ENCODE results near the gene ELMOD3.
A peak's percentile ranks its signal among the peaks of the same experiment; 100 is the strongest.
"Not testable (repeated sequence)": the region's sequence is repeated elsewhere in the genome, so short reads cannot be mapped to it uniquely, and the experiment has no call there.

ELMOD3 gene

GRCh38 chr2:85324639-85325465 is 29.7 kb upstream of the ELMOD3 start:
- TF ChIP-seq, protein P1, sequence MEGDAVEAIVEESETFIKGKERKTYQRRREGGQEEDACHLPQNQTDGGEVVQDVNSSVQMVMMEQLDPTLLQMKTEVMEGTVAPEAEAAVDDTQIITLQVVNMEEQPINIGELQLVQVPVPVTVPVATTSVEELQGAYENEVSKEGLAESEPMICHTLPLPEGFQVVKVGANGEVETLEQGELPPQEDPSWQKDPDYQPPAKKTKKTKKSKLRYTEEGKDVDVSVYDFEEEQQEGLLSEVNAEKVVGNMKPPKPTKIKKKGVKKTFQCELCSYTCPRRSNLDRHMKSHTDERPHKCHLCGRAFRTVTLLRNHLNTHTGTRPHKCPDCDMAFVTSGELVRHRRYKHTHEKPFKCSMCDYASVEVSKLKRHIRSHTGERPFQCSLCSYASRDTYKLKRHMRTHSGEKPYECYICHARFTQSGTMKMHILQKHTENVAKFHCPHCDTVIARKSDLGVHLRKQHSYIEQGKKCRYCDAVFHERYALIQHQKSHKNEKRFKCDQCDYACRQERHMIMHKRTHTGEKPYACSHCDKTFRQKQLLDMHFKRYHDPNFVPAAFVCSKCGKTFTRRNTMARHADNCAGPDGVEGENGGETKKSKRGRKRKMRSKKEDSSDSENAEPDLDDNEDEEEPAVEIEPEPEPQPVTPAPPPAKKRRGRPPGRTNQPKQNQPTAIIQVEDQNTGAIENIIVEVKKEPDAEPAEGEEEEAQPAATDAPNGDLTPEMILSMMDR (conservative IDR thresholded peaks at IDR 0.05; ENCODE audit: low read depth, low read length): no peak
- DNase-seq (ENCODE audit: low read depth): no peak

DNA sequence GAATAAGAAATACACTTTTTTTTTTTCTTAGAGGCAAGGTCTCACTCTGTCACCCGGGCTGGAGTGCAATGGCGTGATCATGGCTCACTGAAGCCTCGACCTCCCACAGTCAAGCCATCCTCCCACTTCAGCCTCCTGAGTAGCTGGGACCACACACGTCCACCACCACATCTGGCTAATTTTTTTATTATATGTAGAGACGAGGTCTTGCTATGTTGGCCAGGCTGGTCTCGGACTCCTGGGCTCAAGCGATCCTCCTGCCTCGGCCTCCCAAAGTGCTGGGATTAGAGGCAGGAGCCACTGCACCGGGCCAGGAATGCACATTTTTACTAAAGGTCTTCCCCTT is 29.1 kb upstream of the ELMOD3 start:
- no peak for DNase-seq (ENCODE audit: low read depth)
- TF ChIP-seq, protein P1 (conservative IDR thresholded peaks at IDR 0.05; ENCODE audit: low read depth, low read length): no peak
- peak overlapping the region; percentile 88 for H3K4me3 ChIP-seq (ENCODE audit: low read length)

More at GRCh38 chr2:85324639-85325465, 29.7 kb upstream of the ELMOD3 start:
- peak overlapping the region; percentile 88 for H3K4me3 ChIP-seq (ENCODE audit: low read length)

GRCh38 chr2:85326406-85327159 is 28.0 kb upstream of the ELMOD3 start:
- no peak for DNase-seq (ENCODE audit: low read depth)
- TF ChIP-seq, protein P1 (conservative IDR thresholded peaks at IDR 0.05; ENCODE audit: low read depth, low read length): no peak
- H3K4me3 ChIP-seq (ENCODE audit: low read length): peak overlapping the region; percentile 88

GRCh38 chr2:85327160-85327821 is 27.3 kb upstream of the ELMOD3 start:
- H3K4me3 ChIP-seq (ENCODE audit: low read length): peak overlapping the region; percentile 88
- DNase-seq (ENCODE audit: low read depth): no peak
- TF ChIP-seq, protein P1 (conservative IDR thresholded peaks at IDR 0.05; ENCODE audit: low read depth, low read length): no peak

DNA sequence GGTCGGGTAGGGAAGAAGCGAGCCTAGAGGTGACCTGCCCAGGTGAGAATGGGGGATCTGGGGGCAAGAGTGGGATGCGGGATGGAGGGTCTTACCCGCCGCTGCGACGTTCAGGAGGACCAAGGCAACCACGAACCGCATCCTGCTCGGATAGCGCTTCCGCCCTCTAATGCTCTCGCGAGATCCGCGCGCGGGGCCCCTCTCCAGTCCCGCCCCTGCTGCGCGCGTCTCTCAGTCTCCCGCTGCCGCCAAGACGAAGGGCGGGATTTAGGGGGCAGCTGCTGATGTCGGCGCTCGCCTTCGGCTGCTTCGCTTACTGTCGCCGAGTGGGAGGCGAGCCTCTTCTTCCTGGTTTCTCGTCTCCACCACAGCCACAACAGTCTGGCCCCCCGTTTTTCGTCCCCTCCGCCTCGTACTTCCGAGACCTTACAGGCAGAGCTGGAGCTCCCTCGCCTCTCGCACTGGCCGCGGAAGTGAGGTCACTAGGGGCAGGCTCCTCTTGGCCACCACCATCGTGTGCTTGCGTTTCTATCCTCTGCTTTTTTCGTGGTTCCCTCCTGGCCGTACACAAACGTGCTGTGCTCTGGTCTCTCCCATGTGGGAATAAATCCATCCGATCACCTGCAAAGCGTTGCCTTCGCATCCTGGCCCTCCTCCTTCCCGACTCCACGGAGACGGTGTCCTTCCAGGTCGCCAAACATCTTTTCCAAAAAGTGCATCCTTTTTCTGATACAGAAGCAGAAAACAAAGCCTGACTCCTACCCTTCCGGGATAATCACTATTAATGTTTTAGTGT is 26.5 kb upstream of the ELMOD3 start, which contains the start of gene TGOLN2:
TSS of gene TGOLN2 (minus strand) at position 168 of the 796 bp plus-strand sequence. CDS start at position 141, 27 bp downstream.
- DNase-seq (ENCODE audit: low read depth): peak; percentile 56
- TF ChIP-seq, protein P1 (conservative IDR thresholded peaks at IDR 0.05; ENCODE audit: low read depth, low read length): no peak
- H3K4me3 ChIP-seq (ENCODE audit: low read length): peak within 1 kb of the TSS; percentile 88

DNA sequence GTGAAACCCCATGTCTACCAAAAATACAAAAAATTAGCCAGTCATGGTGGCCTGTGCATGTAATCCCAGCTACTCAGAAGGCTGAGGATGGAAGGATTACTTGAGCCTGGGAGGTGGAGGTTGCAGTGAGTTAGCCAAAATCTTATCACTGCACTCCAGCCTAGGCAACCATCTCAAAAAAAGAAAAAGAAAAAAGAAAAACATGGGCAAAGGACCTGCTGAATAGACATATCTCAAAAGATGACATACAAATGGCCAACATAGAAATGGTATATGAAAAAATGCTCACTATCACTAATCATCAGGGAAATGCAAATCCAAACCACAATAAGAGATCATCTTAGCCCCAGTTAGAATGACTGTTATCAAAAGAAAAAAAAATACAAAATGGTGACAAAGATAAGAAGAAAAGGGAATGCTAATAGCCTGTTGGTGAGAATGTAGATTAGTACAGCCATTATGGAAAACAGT is 25.4 kb upstream of the ELMOD3 start:
- DNase-seq (ENCODE audit: low read depth): no peak
- H3K4me3 ChIP-seq (ENCODE audit: low read length): no peak overlapping the region
- TF ChIP-seq, protein P1 (conservative IDR thresholded peaks at IDR 0.05; ENCODE audit: low read depth, low read length): no peak

GRCh38 chr2:85329701-85330100 is 24.9 kb upstream of the ELMOD3 start:
- not testable (repeated sequence) for DNase-seq (ENCODE audit: low read depth); H3K4me3 ChIP-seq (ENCODE audit: low read length)

All from retinal pigment epithelial cell (primary cell).